Measurements from ENCODE around the gene SERPINB6.

Gene SERPINB6

GRCh38 chr6:2969549-2969948 lies 1.8 kb downstream of the SERPINB6 start:
- TF ChIP-seq CTCF (conservative IDR thresholded peaks at IDR 0.05; ENCODE audit: low read depth, low read length) = no peak
- H3K4me3 ChIP-seq (ENCODE audit: low read length) = no peak overlapping the region
- DNase-seq (ENCODE audit: low read depth) = no peak

- H3K4me3 ChIP-seq (ENCODE audit: low read length) = no peak overlapping the region
- no peak for DNase-seq (ENCODE audit: low read depth)
- TF ChIP-seq CTCF (conservative IDR thresholded peaks at IDR 0.05; ENCODE audit: low read depth, low read length) = no peak
Measured at GRCh38 chr6:2968600-2969135, 2.7 kb downstream of the SERPINB6 start.

GRCh38 chr6:2967936-2968335 lies 3.4 kb downstream of the SERPINB6 start:
- TF ChIP-seq CTCF (conservative IDR thresholded peaks at IDR 0.05; ENCODE audit: low read depth, low read length) = no peak
- no peak for DNase-seq (ENCODE audit: low read depth)
- H3K4me3 ChIP-seq (ENCODE audit: low read length) = no peak overlapping the region

GRCh38 chr6:2966347-2966746 lies 5.0 kb downstream of the SERPINB6 start:
- TF ChIP-seq CTCF (conservative IDR thresholded peaks at IDR 0.05; ENCODE audit: low read depth, low read length) = no peak
- H3K4me3 ChIP-seq (ENCODE audit: low read length) = no peak overlapping the region
- no peak for DNase-seq (ENCODE audit: low read depth)

GRCh38 chr6:2964793-2965505 lies 6.4 kb downstream of the SERPINB6 start:
- TF ChIP-seq CTCF (conservative IDR thresholded peaks at IDR 0.05; ENCODE audit: low read depth, low read length) = no peak
- no peak overlapping the region for H3K4me3 ChIP-seq (ENCODE audit: low read length)
- DNase-seq (ENCODE audit: low read depth) = no peak

GRCh38 chr6:2963756-2964155 lies 7.6 kb downstream of the SERPINB6 start:
- H3K4me3 ChIP-seq (ENCODE audit: low read length) = no peak overlapping the region
- DNase-seq (ENCODE audit: low read depth) = no peak
- TF ChIP-seq CTCF (conservative IDR thresholded peaks at IDR 0.05; ENCODE audit: low read depth, low read length) = no peak

GRCh38 chr6:2962636-2963035 lies 8.7 kb downstream of the SERPINB6 start:
- no peak for TF ChIP-seq CTCF (conservative IDR thresholded peaks at IDR 0.05; ENCODE audit: low read depth, low read length)
- H3K4me3 ChIP-seq (ENCODE audit: low read length) = no peak overlapping the region
- DNase-seq (ENCODE audit: low read depth) = no peak
